Measurements from ENCODE around the gene BMPER.

- TF ChIP-seq CTCF (IDR thresholded peaks at IDR 0.05) (no peak), EP300 (IDR thresholded peaks at IDR 0.05) (no peak)
Observed at GRCh38 chr7:34057136-34057535, 151.8 kb downstream of the BMPER start.

Measured in tibial nerve (tissue), 4 donors.